GM04504 (cell line): Measurements from ENCODE around the gene CIBAR2.
A peak's percentile ranks its signal among the peaks of the same experiment; 100 is the strongest.
"Not testable (repeated sequence)": the region's sequence is repeated elsewhere in the genome, so short reads cannot be mapped to it uniquely, and the experiment has no call there.

Experiments
- DNase-seq: peaks from one replicate; pipeline ENCODE4 v3.0.0-alpha.2; 2012; ENCODE audit warnings: low read depth

CIBAR2 gene

GRCh38 chr16:85128079-85128837 is 16.0 kb upstream of the CIBAR2 start:
- DNase-seq = no peak

GRCh38 chr16:85127379-85127723 is 15.1 kb upstream of the CIBAR2 start:
- DNase-seq = no peak

- no peak for DNase-seq
Observed at GRCh38 chr16:85126705-85127378, 14.6 kb upstream of the CIBAR2 start.

GRCh38 chr16:85126394-85126704 is 14.1 kb upstream of the CIBAR2 start:
- DNase-seq = no peak

- DNase-seq = no peak
Observed at GRCh38 chr16:85125570-85126393, 13.5 kb upstream of the CIBAR2 start.

GRCh38 chr16:85124636-85125346 is 12.5 kb upstream of the CIBAR2 start:
- DNase-seq = no peak

GRCh38 chr16:85123891-85124635 is 11.8 kb upstream of the CIBAR2 start:
- DNase-seq = peak; percentile 85

- DNase-seq = not testable (repeated sequence)
Observed at GRCh38 chr16:85123441-85123840, 11.2 kb upstream of the CIBAR2 start.

- DNase-seq = no peak
Observed at GRCh38 chr16:85120006-85120340, 7.7 kb upstream of the CIBAR2 start.

GRCh38 chr16:85117418-85117817 is 5.1 kb upstream of the CIBAR2 start:
- DNase-seq = no peak

GRCh38 chr16:85114909-85115567 is 2.8 kb upstream of the CIBAR2 start:
- peak; percentile 61 for DNase-seq

GRCh38 chr16:85113913-85114312 is 1.6 kb upstream of the CIBAR2 start:
- DNase-seq = no peak

- no peak for DNase-seq
Observed at GRCh38 chr16:85113168-85113733, 979 bp upstream of the CIBAR2 start.

GRCh38 chr16:85111184-85111583 is 1.1 kb downstream of the CIBAR2 start:
- DNase-seq = no peak

GRCh38 chr16:85110105-85110504 is 2.2 kb downstream of the CIBAR2 start:
- no peak for DNase-seq

GRCh38 chr16:85107532-85107931 is 4.7 kb downstream of the CIBAR2 start:
- no peak for DNase-seq

- DNase-seq = no peak
Observed at GRCh38 chr16:85107083-85107482, 5.2 kb downstream of the CIBAR2 start.

- no peak for DNase-seq
Observed at GRCh38 chr16:85105475-85105874, 6.8 kb downstream of the CIBAR2 start.

GRCh38 chr16:85104821-85105391 is 7.4 kb downstream of the CIBAR2 start:
- no peak for DNase-seq

- no peak for DNase-seq
Observed at GRCh38 chr16:85104147-85104546, 8.1 kb downstream of the CIBAR2 start.
